Aorta (tissue), 5 donors: ENCODE measurements around the gene CMIP. TPM values are rescaled to one million over a fixed set of nuclear protein-coding genes. Genes with fewer than 3 reads are reported as not detected.
A peak's percentile ranks its signal among the peaks of the same experiment; 100 is the strongest.

Experiments used
- ATAC-seq: fragments of 200-7000 bp; cut with Tn5 transposase; one replicate; pipeline ENCODE4 v1.9.1; 2022; ENCODE audit warnings: moderate library complexity; ENCODE audit not compliant: low FRiP score
- DNase-seq, 2 donors: peaks; one replicate each; pipeline ENCODE4 v3.0.0-alpha.2; 2020
- H3K27ac ChIP-seq, 2 donors: one replicate each; pipeline ENCODE4 v1.5.1; 2013; ENCODE audit warnings: low read length in 2 of 2, mild to moderate bottlenecking in 2 of 2, moderate library complexity in 2 of 2, control low read depth in 1 of 2, inconsistent platforms in 1 of 2, low read depth in 1 of 2
- H3K27me3 ChIP-seq, 2 donors: one replicate each; pipeline ENCODE4 v1.6.1; 2013; ENCODE audit warnings: control low read depth in 1 of 2, low read length in 1 of 2, mild to moderate bottlenecking in 1 of 2, moderate library complexity in 1 of 2; ENCODE audit not compliant: insufficient read depth in 2 of 2, control insufficient read depth in 1 of 2
- H3K36me3 ChIP-seq, 2 donors: one replicate each; pipeline ENCODE4 v1.6.1; 2013; ENCODE audit warnings: control low read depth in 1 of 2, low read length in 1 of 2, mild to moderate bottlenecking in 1 of 2; ENCODE audit not compliant: insufficient read depth in 2 of 2, control insufficient read depth in 1 of 2
- H3K4me1 ChIP-seq, 2 donors: one replicate each; pipeline ENCODE4 v1.6.1; 2013; ENCODE audit warnings: low read length in 2 of 2, control low read depth in 1 of 2, mild to moderate bottlenecking in 1 of 2, moderate library complexity in 1 of 2; ENCODE audit not compliant: insufficient read depth in 2 of 2, control insufficient read depth in 1 of 2
- H3K4me3 ChIP-seq, 2 donors: one replicate each; pipeline ENCODE4 v1.5.1; 2013; ENCODE audit warnings: low read length in 2 of 2, control low read depth in 1 of 2, mild to moderate bottlenecking in 1 of 2
- H3K9me3 ChIP-seq: one replicate; pipeline ENCODE4 v1.6.1; 2013; ENCODE audit warnings: mild to moderate bottlenecking, low read length; ENCODE audit not compliant: control insufficient read depth
- WGBS, 2 donors: extraction: QIAGEN DNeasy Blood & Tissue Kit; methylation state at CpG; one replicate each; pipeline ENCODE4 v1.1.7; 2013; 5-methylcytosine and 5-hydroxymethylcytosine counted together
- intact Hi-C, 2 donors: fragments of 100-400 bp; cut with DNase I; formaldehyde crosslinking; loops; one replicate each; pipeline versions ENCODE4 v1.14.2 to v1.15.0; 2022
- polyA plus RNA-seq, 2 donors: library from polyadenylated mRNA; stranded (reverse); fragments of 200-250 nt; gene quantifications; one replicate each; pipeline ENCODE4 v1.2.3, GENCODE V29; 2013
- total RNA-seq, 2 donors: library from RNA; stranded (reverse); fragmentation: NEBNext Ultra II Directional; extraction: Animal tissue kit (Norgen Biotek cat#: 25700); gene quantifications; one replicate each; pipeline ENCODE4 v1.2.1, GENCODE V29; 2021
- donor health status: healthy with polysubstance abuse.
- donor health status: Bipolar disorder and iron deficiency.
- donor health status: DM: no; HTN: no; CAD: no.
- donor health status: DM: no; HTN: no; CAD: no.
- donor health status: DM: yes; HTN: yes; CAD: no.

CMIP gene
- total and polyA plus RNA-seq, 4 donors = 2.4 to 96.3 (median 27.9) TPM

DNA sequence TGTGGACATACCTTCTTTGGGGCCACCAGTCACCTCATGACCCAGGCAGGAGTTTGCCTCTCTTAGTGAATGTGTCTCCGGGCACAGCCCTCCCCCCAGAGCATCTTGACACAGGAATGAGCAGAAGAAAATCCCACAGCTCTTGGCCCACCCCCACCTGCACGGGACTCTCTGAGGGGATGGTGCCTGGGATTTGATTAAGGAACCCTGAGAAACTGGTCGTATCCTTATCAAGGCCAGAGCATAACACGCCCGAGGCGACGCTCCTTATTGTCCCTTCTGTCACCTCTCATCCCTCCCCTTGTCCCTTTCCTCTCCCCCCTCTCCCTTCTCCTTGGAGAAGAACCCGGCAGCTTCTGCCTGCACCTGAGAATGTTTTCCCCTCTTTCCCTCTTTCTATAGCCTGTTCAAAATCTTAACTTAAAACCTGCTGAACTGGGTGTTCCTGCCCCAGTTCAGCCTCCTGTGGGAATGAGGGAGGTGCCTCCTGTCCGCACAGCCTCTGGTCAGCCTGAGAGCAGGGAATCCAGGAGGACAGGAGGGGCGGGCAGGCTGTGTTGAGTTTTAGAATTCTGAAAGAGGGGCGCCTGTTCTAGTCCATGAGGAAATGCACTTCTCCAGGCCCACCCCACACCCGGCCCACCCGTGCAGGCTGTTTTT, 193.8 kb downstream of the CMIP start:
- intact Hi-C loops = no loop called here
- no peak for ATAC-seq

DNA sequence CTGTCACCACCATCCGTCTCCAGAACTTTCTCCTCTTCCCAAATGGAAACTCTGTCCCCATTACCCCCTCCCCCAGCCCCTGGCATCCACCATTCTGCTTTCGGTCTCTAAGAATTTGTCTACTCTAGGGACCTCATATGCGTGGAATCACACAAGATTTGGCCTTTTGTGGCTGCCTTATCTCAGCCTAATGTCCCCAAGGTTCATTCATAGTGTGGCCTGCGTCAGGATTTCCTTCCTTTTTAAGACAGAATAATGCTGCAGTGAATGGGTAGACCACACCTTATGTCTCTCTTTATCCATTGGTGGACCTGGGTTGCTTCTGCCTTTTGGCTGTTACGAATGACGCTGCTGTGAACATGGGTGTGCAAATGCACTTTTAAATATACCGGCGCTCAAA, 194.7 kb downstream of the CMIP start:
- Histone ChIP-seq H3K36me3 (no peaks in the 10 kb centered on the region), H3K9me3 (no peaks in the 10 kb centered on the region), H3K27me3 (no peaks in the 10 kb centered on the region), H3K4me1 (no peaks in the 10 kb centered on the region), H3K27ac (no peak overlapping the region), H3K4me3 (no peak overlapping the region)
- ATAC-seq (no peak), DNase-seq (no peak)
- WGBS, 2 donors = 95 to 96% methylated on average over 8 of the region's 8 CpGs
- intact Hi-C loops = no loop called here

More for the DNA sequence above, 193.8 kb downstream of the CMIP start:
- Histone ChIP-seq H3K27ac (no peak overlapping the region), H3K4me3 (no peak overlapping the region), H3K27me3 (no peaks in the 10 kb centered on the region), H3K36me3 (no peaks in the 10 kb centered on the region), H3K4me1 (no peaks in the 10 kb centered on the region), H3K9me3 (no peaks in the 10 kb centered on the region)
- WGBS, 2 donors = 91 to 94% methylated on average over 13 of the region's 13 CpGs
- no peak for DNase-seq

DNA sequence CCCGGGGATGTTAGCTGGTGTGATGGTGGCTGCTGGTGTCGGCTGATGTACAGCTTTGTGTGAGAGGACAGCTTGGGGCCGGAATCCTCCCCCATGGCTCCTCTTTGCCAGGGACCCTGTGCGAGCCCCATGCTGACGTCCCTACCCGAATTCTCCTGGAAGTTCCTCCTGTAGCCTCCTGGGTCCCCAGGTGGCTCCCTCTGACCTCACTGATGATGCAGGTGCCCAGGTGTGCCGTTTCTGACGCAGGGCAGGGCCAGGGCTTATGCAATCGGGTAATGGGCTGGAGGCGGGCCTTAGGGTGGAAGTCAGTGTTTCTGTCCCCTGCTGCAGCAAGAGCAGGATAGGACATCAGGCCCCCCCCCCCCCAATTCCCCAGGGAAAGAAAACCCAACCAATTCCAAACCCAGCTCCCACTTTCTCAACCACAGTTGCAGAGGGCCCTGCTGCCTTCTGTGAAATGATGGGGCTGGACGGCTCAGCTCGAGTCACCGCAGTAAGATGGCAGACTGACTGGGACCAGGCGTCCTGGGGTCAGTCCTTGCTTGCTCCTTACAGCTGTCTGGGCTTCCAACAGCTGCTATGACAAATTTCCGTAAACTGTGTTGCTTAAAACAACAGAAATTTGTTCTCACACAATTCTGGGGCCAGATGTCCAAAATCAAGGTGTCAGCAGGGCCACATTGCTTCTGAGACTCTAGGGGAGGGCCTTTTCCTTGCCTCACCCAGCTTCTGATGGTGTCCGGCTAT, 195.5 kb downstream of the CMIP start:
- Histone ChIP-seq H3K27me3 (no peaks in the 10 kb centered on the region), H3K9me3 (no peaks in the 10 kb centered on the region), H3K4me1 (no peaks in the 10 kb centered on the region), H3K4me3 (no peak overlapping the region), H3K27ac (no peak overlapping the region), H3K36me3 (no peaks in the 10 kb centered on the region)
- intact Hi-C loops = no loop called here
- ATAC-seq (no peak), DNase-seq (no peak)
- WGBS, 2 donors = 91 to 95% methylated on average over 16 of the region's 16 CpGs

DNA sequence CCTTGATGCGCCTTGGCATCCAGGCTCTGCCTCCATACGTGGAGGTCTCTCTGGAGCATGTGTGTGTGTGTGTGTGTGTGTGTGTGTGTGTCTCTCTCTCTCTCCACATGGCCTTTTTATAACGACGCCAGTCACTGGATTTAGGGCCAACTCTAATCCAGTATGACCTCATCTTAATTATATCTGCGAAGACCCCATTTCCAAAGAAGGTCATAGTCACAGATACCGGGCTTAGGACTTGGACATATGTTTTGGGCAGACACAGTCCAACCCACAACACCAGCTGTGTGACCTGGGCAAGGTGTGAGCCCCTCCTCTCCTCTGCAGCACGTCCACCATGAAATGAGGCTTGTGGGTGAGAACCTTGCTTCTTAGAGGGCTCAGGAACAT, 196.1 kb downstream of the CMIP start:
- H3K36me3 ChIP-seq = no peaks in the 10 kb centered on the region
- no peak overlapping the region for H3K27ac ChIP-seq
- H3K4me3 ChIP-seq = no peak overlapping the region
- H3K9me3 ChIP-seq = no peaks in the 10 kb centered on the region
- intact Hi-C loops = no loop called here
- DNase-seq (no peak), ATAC-seq (no peak)
- H3K27me3 ChIP-seq = no peaks in the 10 kb centered on the region
- 97 to 98% methylated on average over 7 of the region's 7 CpGs for WGBS, 2 donors
- no peaks in the 10 kb centered on the region for H3K4me1 ChIP-seq

DNA sequence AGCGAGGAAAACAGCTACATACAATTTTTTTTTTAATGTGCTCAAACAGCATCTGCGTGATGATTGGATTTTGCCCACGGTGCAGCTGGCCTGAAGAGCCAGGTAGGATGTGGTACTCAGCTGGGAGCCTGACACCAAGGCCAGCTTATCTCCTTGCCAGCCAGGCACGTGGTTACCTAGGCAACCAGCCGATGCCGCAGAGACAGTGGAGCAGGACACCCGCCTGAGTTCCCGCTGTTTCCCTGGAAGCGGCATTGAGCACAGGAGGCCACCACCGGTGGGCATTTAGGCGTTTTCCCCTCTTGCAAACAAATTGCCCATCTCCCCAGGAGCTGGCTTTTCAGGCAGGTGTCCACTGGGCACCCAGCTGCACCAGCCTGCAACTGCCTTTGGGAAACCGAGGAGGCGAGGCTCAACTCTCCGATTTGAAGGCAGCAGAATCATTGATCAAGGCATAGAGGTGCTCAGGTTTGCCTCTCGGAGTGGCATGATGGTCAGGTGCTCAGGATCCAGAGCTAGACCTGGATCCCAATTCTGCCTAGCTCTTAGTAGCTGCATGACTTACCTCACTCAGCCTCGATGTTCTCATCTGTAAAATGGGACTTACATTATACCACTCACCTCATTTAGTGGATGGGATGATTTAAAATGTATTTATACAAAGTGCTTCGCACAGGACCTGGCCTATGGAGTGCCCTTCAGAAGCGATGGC, 196.9 kb downstream of the CMIP start:
- no peaks in the 10 kb centered on the region for H3K27me3 ChIP-seq
- H3K4me3 ChIP-seq = no peak overlapping the region
- H3K9me3 ChIP-seq = no peaks in the 10 kb centered on the region
- H3K4me1 ChIP-seq = no peaks in the 10 kb centered on the region
- ATAC-seq (no peak), DNase-seq (no peak)
- H3K36me3 ChIP-seq = no peaks in the 10 kb centered on the region
- 85 to 89% methylated on average over 18 of the region's 18 CpGs for WGBS, 2 donors
- intact Hi-C loops = no loop called here
- no peak overlapping the region for H3K27ac ChIP-seq

DNA sequence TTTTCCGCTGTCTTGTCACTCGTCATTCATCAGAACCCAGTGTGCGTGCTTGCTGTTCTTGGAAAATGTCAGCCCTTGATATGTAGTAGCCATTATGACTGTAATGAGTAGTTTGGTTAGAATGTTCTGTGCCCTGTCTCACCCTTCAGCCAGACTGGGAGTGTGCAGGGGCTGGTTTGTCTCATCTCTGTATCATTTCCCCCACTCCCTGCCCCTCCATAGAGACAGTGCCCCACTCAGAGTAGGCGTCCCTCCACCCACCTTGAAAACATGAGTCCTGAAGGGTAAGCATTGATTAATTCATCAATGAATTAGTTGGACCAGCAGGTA, 197.5 kb downstream of the CMIP start:
- Histone ChIP-seq H3K4me1 (no peaks in the 10 kb centered on the region), H3K9me3 (no peaks in the 10 kb centered on the region), H3K27ac (no peak overlapping the region), H3K27me3 (no peaks in the 10 kb centered on the region), H3K4me3 (no peak overlapping the region), H3K36me3 (no peaks in the 10 kb centered on the region)
- DNase-seq (no peak), ATAC-seq (no peak)
- intact Hi-C loops = no loop called here
- 89 to 97% methylated on average over 4 of the region's 4 CpGs for WGBS, 2 donors

DNA sequence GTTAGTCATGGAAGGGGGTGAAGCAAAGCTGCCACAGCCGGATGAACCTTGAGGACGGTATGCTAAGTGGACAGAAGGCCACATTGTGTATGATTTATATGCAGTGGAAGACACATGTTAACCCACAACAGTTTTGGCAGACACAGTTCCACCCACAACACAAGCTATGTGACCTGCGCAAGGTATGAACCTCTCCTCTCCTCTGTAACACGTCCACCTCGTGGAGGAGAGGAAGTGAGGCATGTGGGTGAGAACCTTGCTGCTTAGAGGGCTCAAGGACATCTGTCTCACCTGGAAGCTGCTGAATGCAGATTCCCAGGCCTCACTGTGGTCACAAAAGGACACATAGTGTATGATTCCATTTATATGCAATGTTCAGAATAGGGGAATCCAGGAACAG, 198.3 kb downstream of the CMIP start:
- H3K27ac ChIP-seq = no peak overlapping the region
- WGBS, 2 donors = 93 to 96% methylated on average over 5 of the region's 5 CpGs
- no peak for ATAC-seq
- no peaks in the 10 kb centered on the region for H3K36me3 ChIP-seq
- H3K4me3 ChIP-seq = no peak overlapping the region
- intact Hi-C loops = no loop called here
- no peaks in the 10 kb centered on the region for H3K27me3 ChIP-seq
- no peak for DNase-seq
- no peaks in the 10 kb centered on the region for H3K9me3 ChIP-seq
- H3K4me1 ChIP-seq = no peaks in the 10 kb centered on the region

DNA sequence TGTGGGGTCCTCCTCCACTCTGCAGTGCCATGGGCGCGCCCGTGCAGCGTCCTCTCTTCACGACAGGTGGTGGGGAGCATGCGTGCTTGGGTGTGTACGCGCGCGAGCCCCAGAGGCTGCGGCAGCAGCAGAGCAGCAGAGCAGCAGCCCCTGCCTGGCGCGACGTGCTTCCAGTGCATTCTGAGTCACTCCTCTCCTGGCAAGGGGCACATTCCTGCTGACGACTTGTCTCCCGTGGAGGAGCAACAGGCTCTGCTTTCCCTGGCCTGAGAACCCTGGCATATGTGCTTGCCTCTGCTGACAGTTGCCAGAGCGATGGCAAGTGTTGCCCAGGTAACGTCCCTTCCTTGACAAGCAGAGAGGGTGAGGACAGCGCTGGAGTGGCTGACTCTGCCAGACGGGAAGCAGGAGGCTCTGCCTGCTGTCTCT, 200.7 kb downstream of the CMIP start:
- H3K4me1 ChIP-seq = no peaks in the 10 kb centered on the region
- H3K27ac ChIP-seq = no peak overlapping the region
- WGBS, 2 donors = 22 to 26% methylated on average over 20 of the region's 20 CpGs
- DNase-seq (peak in 1 of 2 donors; percentile 82), ATAC-seq (peak; percentile 59)
- H3K27me3 ChIP-seq = no peaks in the 10 kb centered on the region
- no peaks in the 10 kb centered on the region for H3K9me3 ChIP-seq
- intact Hi-C loops = no loop called here
- no peak overlapping the region for H3K4me3 ChIP-seq
- H3K36me3 ChIP-seq = no peaks in the 10 kb centered on the region

DNA sequence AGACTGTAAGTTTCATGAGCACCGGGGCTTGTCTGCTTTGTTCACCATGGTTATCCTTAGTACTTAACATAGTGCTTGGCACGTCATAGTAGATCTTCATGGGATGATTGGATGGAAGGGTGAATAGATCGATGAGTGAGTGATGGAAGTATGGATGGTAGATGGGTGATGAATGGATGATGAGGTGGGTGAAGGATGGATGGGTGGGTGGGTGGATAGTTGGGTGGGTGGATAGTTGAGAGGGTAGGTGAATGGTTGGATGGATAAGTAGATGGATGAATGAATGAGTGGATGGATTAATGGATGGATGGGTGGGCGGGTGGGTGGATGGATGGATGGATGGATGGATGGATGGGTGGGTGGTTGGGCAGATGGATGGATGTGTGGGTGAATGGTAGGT, 201.3 kb downstream of the CMIP start:
- Histone ChIP-seq H3K27ac (no peak overlapping the region), H3K4me3 (no peak overlapping the region), H3K36me3 (no peaks in the 10 kb centered on the region), H3K4me1 (no peaks in the 10 kb centered on the region), H3K27me3 (no peaks in the 10 kb centered on the region), H3K9me3 (no peaks in the 10 kb centered on the region)
- intact Hi-C loops = no loop called here
- DNase-seq (no peak), ATAC-seq (no peak)
- WGBS, 2 donors = 90 to 92% methylated on average over 4 of the region's 4 CpGs
